Stimulated activated CD4-positive, alpha-beta T cell treated with anti-CD3 and anti-CD28 coated beads, TNF-alpha, amount 100 ng/mL, for 48 hours (primary cell): ENCODE measurements around the gene MCTP1.
"Not testable (repeated sequence)": the region's sequence is repeated elsewhere in the genome, so short reads cannot be mapped to it uniquely, and the experiment has no call there.

ENCODE experiments used
- DNase-seq, 3 donors: peaks; one replicate each; pipeline ENCODE4 v3.0.0-alpha.2; 2020; ENCODE audit warnings: low read depth in 3 of 3

MCTP1 gene

GRCh38 chr5:94967525-94967924, 317.4 kb downstream of the MCTP1 start:
- no peak for DNase-seq

GRCh38 chr5:94959279-94959678, 325.6 kb downstream of the MCTP1 start:
- DNase-seq = not testable (repeated sequence)

GRCh38 chr5:94945656-94946055, 339.2 kb downstream of the MCTP1 start:
- no peak for DNase-seq

- DNase-seq = no peak
Measured at GRCh38 chr5:94944160-94944559, 340.7 kb downstream of the MCTP1 start.

- DNase-seq = no peak
Measured at GRCh38 chr5:94941122-94941755, 343.7 kb downstream of the MCTP1 start.

- DNase-seq = no peak
Measured at GRCh38 chr5:94932259-94932658, 352.6 kb downstream of the MCTP1 start.

GRCh38 chr5:94928891-94929290, 356.0 kb downstream of the MCTP1 start:
- DNase-seq = no peak

- no peak for DNase-seq
Measured at GRCh38 chr5:94920570-94920969, 364.3 kb downstream of the MCTP1 start.

GRCh38 chr5:94916619-94917018, 368.3 kb downstream of the MCTP1 start:
- DNase-seq = no peak

GRCh38 chr5:94911276-94911675, 373.6 kb downstream of the MCTP1 start:
- no peak for DNase-seq

GRCh38 chr5:94910721-94911120, 374.2 kb downstream of the MCTP1 start:
- no peak for DNase-seq

- DNase-seq = no peak
Measured at GRCh38 chr5:94908889-94909480, 375.9 kb downstream of the MCTP1 start.

GRCh38 chr5:94906750-94907149, 378.1 kb downstream of the MCTP1 start:
- no peak for DNase-seq

- no peak for DNase-seq
Measured at GRCh38 chr5:94903726-94904125, 381.2 kb downstream of the MCTP1 start.

GRCh38 chr5:94901191-94901979, 383.5 kb downstream of the MCTP1 start:
- DNase-seq = no peak

- no peak for DNase-seq
Measured at GRCh38 chr5:94900006-94900505, 384.8 kb downstream of the MCTP1 start.

- DNase-seq = no peak
Measured at GRCh38 chr5:94893412-94894135, 391.3 kb downstream of the MCTP1 start.

GRCh38 chr5:94891972-94892371, 392.9 kb downstream of the MCTP1 start:
- no peak for DNase-seq

GRCh38 chr5:94891565-94891964, 393.3 kb downstream of the MCTP1 start:
- no peak for DNase-seq

- no peak for DNase-seq
Measured at GRCh38 chr5:94890907-94891306, 394.0 kb downstream of the MCTP1 start.

GRCh38 chr5:94888674-94889073, 396.2 kb downstream of the MCTP1 start:
- DNase-seq = no peak

GRCh38 chr5:94885931-94886330, 399.0 kb downstream of the MCTP1 start:
- DNase-seq = no peak
